GM12865 (cell line): ENCODE measurements around the gene CNTNAP2.

ENCODE experiments used
- DNase-seq: peaks from one replicate; pipeline ENCODE4 v3.0.0; 2010; ENCODE audit warnings: low read depth
- H3K4me3 ChIP-seq: 2 replicates; pipeline ENCODE4 v1.5.1; 2011; ENCODE audit warnings: mild to moderate bottlenecking, low read depth, low read length, control low read depth
- TF ChIP-seq, protein P1 (sequence below): IDR thresholded peaks from 2 replicates; pipeline ENCODE4 v1.5.1; 2011; ENCODE audit warnings: low read length, control low read depth, low read depth, inconsistent platforms; ENCODE audit not compliant: insufficient read depth; ENCODE audit errors: missing control alignments

Gene CNTNAP2

DNA sequence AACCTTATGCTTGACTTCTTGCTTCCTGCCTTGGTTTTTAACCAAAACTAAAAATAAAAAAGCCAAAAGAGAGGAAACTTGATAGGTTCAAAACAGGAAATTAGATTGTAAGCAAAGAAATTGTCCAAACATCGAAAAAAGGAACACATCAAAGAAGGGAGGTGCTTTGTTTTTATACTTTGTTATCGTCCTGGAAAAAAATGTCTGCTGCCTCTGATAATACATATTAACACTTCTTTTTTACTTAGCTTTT, 2187.4 kb downstream of the CNTNAP2 start:
- no peak overlapping the region for H3K4me3 ChIP-seq
- TF ChIP-seq, protein P1, sequence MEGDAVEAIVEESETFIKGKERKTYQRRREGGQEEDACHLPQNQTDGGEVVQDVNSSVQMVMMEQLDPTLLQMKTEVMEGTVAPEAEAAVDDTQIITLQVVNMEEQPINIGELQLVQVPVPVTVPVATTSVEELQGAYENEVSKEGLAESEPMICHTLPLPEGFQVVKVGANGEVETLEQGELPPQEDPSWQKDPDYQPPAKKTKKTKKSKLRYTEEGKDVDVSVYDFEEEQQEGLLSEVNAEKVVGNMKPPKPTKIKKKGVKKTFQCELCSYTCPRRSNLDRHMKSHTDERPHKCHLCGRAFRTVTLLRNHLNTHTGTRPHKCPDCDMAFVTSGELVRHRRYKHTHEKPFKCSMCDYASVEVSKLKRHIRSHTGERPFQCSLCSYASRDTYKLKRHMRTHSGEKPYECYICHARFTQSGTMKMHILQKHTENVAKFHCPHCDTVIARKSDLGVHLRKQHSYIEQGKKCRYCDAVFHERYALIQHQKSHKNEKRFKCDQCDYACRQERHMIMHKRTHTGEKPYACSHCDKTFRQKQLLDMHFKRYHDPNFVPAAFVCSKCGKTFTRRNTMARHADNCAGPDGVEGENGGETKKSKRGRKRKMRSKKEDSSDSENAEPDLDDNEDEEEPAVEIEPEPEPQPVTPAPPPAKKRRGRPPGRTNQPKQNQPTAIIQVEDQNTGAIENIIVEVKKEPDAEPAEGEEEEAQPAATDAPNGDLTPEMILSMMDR = no peak
- no peak for DNase-seq

DNA sequence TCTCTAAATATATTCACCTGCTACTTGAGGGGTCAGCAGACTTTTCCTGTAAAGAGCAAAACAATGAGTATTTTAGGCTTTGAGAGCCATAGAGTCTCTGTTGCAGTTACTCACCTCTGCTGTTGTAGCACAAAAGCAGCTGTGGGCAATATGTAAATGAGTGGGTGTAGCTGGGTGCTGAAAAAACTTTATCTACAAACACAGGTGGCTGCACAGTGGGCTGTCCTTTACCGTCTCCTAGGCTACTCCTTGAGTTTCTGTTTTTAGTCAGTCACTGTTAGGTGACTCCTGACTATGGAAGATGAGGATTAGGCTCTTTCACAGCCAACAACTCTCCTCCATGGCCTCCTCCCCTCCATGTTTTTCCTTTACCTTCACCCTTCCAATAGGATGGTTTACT, 2187.9 kb downstream of the CNTNAP2 start:
- no peak overlapping the region for H3K4me3 ChIP-seq
- DNase-seq = peak; percentile 12
- TF ChIP-seq, protein P1 = no peak

DNA sequence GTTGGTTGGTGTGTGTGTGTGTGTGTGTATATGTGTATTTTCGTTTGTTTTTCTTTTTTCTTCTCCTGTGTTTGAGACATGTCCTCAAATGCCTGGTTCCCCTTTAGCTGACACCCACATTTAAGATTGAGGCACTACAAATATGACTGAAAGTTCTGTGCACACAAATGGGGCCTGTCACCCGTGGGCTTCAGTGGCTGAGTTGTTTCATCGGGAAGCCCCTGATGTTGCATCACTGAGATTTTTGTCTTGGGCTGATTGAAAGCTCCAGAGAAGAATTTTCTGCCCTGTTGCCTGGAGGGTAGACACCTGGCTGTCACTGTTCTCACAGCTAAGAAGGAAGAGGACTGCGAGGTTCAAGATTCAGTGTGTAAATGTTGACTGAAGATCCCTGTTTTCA, 2190.2 kb downstream of the CNTNAP2 start:
- H3K4me3 ChIP-seq = no peak overlapping the region
- TF ChIP-seq, protein P1 = no peak
- peak; percentile 18 for DNase-seq

DNA sequence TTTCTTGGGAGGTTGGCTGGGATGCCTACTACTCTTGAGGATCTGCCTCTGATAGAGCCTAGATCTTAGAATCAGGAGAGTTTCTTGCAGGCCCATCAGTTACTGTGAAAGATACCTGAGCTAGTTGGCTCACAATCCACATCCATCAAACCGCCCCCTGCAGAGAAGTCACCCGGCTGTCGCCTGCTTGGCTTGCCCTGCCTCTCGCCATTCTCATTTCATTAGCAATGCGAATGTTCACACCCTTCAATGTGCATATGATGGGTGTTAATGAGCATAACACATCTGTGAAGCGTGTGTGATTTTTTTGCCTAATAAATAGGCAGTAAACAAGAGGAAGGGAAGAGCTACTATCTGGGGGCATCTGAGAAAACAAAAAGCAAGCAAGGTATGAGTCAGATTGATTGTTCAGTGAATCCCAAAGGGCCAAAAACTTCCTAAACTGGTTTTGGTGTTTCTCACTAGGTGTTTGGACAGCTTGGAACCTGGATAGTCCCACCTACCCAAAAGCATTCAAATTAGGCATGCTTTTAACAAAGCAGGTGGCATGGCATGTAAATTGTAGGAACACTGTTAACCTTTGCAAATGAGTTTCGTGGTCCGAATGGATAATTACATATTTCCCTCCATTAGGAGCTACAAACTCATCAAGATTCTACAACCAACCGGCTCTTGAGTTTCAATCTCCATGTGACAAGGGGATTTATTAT, 2201.7 kb downstream of the CNTNAP2 start:
- TF ChIP-seq, protein P1 = no peak
- no peak overlapping the region for H3K4me3 ChIP-seq
- no peak for DNase-seq

DNA sequence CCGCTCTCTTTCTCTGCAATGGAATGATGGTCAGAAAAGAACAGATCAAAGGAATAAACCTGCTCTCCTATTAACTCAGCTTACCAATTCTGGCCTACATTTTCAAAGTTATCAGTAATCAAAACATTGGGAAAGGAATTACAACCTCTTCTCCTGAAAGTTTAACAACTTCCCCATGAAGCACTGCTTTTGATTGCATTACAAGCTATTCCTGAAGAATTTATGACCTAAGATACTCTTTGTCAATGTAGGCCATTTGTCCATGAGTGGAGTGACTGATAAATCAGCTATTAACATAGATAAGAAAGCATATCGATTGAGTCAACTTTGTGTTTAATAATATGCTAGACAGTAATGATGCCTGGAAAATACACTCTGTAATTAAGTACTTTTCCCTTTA, 2202.2 kb downstream of the CNTNAP2 start:
- no peak overlapping the region for H3K4me3 ChIP-seq
- TF ChIP-seq, protein P1 = no peak
- DNase-seq = no peak

DNA sequence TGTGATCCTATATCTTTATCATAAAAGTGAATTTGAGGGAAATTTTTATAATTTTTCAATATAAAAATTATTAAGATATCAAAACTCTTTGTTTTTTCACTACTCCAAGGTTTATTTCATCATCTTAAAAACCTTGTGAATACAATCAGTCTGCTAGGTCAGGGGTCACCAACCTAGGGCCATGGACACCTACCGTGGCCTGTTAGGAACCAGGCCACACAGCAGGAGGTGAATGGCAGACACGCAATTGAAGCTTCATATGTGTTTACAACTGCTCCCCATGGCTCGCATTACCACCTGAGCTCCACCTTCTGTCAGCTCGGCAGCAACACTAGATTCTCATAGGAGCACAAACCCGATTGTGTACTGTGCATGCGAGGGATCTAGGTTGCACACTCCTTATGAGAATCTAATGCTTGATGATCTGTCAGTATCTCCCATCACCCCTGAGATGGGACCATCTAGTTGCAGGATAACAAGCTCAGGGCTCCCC, 2202.8 kb downstream of the CNTNAP2 start:
- no peak for DNase-seq
- TF ChIP-seq, protein P1 = no peak
- no peak overlapping the region for H3K4me3 ChIP-seq

DNA sequence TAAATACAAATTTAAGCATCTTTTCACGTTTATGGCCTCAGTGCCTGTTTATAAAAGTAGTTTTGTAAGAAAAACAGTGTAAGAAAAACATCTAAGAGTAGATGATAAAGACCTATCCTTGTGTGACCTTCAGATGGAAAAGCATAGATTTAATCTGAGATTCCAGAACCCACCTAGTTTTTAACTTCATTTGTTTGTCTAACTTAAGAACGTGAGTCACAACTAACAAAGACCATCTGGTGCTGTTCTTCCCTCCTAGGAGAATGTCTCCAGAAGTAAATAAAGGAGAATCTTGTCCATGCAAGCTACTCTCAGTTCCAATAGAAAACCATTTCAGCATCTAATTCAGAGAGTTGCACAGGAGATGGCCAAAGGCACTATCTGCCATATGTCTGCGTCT, 2208.6 kb downstream of the CNTNAP2 start:
- H3K4me3 ChIP-seq = no peak overlapping the region

More for the DNA sequence above, 2208.6 kb downstream of the CNTNAP2 start:
- no peak for DNase-seq
- TF ChIP-seq, protein P1 = no peak
